ENCODE data around the gene PDIK1L. TPM values are rescaled to one million over a fixed set of nuclear protein-coding genes. Genes with fewer than 3 reads are reported as not detected.
A peak's percentile ranks its signal among the peaks of the same experiment; 100 is the strongest.

Gene PDIK1L
- polyA plus RNA-seq, 1 donor (not counting 4 experiments of a cell fraction or from before 2014, with no cell fraction given): 2.8 TPM

DNA sequence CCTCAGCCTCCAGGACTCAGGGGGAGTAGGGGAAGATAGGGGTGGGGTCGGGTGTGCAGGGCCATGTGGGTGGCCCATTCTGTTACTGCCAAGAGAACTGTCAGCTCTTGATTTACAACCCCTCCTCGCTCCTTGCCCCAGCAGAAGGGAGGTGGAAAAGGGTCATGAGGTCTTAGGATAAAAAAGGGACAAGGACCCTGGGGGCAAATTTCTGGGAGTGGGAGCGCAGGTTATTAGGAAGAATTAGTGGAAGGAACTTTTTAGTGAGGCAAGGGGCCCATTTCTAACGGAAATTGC, 48.1 kb downstream of the PDIK1L start:
- Histone ChIP-seq H3K9me3 (ENCODE audit: control insufficient read depth, low read depth, low read length) (no peaks in the 10 kb centered on the region), H3K4me1 (ENCODE audit: control insufficient read depth, extremely low read depth, insufficient read depth, low read length) (peaks cover 20% of the 10 kb centered on the region), H3K4me3 (ENCODE audit: control insufficient read depth in 2 of 3, extremely low read depth in 1 of 3, insufficient read depth in 2 of 3, low read depth in 1 of 3, low read length in 3 of 3) (no peak overlapping the region), H3K27ac (ENCODE audit: control insufficient read depth, insufficient read depth, low read length) (no peak overlapping the region), H4K20me1 (ENCODE audit: control insufficient read depth, extremely low read depth, insufficient read depth, low read length) (no peaks in the 10 kb centered on the region), H3K79me2 (ENCODE audit: control insufficient read depth, insufficient read depth, low read length) (no peaks in the 10 kb centered on the region), H3K36me3 (ENCODE audit: control insufficient read depth in 2 of 2, extremely low read depth in 1 of 2, insufficient read depth in 2 of 2, low read length in 2 of 2) (no peaks in the 10 kb centered on the region), H2AFZ (ENCODE audit: control insufficient read depth, low read length) (no peak overlapping the region), H3K9me1 (ENCODE audit: control insufficient read depth, extremely low read depth, insufficient read depth, low read length) (no peaks in the 10 kb centered on the region), H3K9ac (ENCODE audit: control insufficient read depth, extremely low read depth, insufficient read depth, low read length) (no peak overlapping the region), H3K27me3 (ENCODE audit: control insufficient read depth, extremely low read depth, insufficient read depth, low read length) (peaks cover 13% of the 10 kb centered on the region), H3K4me2 (ENCODE audit: control insufficient read depth, extremely low read depth, insufficient read depth, low read depth, low read length) (no peak overlapping the region)
- FAIRE-seq (no peak), DNase-seq (ENCODE audit: low read depth, low spot score) (no peak)
- dilution Hi-C loops (cut with MboI; ENCODE audit: extremely low pct_ligation_motif_present, low sequenced_read_pairs): no loop called here
- no peak for TF ChIP-seq EZH2 (IDR thresholded peaks at IDR 0.05; ENCODE audit: low read length)
- TF ChIP-seq, protein P1, sequence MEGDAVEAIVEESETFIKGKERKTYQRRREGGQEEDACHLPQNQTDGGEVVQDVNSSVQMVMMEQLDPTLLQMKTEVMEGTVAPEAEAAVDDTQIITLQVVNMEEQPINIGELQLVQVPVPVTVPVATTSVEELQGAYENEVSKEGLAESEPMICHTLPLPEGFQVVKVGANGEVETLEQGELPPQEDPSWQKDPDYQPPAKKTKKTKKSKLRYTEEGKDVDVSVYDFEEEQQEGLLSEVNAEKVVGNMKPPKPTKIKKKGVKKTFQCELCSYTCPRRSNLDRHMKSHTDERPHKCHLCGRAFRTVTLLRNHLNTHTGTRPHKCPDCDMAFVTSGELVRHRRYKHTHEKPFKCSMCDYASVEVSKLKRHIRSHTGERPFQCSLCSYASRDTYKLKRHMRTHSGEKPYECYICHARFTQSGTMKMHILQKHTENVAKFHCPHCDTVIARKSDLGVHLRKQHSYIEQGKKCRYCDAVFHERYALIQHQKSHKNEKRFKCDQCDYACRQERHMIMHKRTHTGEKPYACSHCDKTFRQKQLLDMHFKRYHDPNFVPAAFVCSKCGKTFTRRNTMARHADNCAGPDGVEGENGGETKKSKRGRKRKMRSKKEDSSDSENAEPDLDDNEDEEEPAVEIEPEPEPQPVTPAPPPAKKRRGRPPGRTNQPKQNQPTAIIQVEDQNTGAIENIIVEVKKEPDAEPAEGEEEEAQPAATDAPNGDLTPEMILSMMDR (optimal IDR thresholded peaks at IDR 0.05 in 1 of 3, IDR thresholded peaks at IDR 0.05 in 1 of 3, conservative IDR thresholded peaks at IDR 0.05 in 1 of 3; ENCODE audit: extremely low read depth in 1 of 3, insufficient read depth in 2 of 3, low read length in 3 of 3): no peak

DNA sequence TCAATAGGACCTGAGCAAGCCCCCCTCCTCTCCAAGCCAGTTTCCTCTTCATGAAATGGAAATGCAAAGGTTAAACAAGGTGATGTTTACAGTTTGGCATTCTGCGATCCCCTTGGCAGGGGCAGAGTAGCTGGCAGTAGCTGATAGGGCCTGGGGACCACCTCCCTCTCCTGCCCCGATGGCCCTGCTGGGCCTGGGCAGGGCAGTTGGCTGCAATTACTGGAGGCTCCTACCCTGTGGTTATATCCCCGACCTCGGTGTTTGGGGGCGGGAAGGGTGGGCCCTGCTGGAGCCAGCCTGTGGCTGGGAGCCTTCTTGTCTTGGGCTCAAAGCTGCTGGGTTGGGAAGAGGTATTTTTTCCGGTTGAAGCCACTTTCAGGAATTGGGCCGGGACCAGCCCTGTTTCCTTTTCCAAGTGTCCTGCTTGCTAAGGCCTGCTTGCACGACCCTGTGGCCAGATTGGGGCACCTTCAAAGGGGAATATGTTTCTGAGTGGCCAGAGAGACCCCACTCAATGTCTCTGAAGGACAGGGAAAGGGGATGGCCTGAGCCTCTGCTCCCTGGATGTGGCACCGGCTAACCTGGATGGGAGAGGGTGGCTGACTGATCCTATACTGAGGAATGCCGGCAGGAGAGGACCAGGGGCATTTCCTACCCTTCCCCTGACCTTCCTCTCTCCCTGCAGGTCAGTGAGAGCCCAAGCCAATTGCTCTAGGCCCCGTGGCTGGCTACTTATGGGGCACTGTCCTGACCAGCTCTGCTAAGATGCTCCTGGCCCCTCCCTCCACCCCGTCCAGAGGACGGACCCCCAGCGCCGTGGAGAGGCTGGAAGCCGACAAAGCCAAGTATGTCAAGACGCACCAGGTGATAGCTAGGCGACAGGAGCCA, 49.1 kb downstream of the PDIK1L start:
- no peak overlapping the region for H3K9ac ChIP-seq (ENCODE audit: control insufficient read depth, extremely low read depth, insufficient read depth, low read length)
- H3K27ac ChIP-seq (ENCODE audit: control insufficient read depth, insufficient read depth, low read length): no peak overlapping the region
- H4K20me1 ChIP-seq (ENCODE audit: control insufficient read depth, extremely low read depth, insufficient read depth, low read length): no peaks in the 10 kb centered on the region
- H3K36me3 ChIP-seq (ENCODE audit: control insufficient read depth in 2 of 2, extremely low read depth in 1 of 2, insufficient read depth in 2 of 2, low read length in 2 of 2): no peaks in the 10 kb centered on the region
- H3K9me3 ChIP-seq (ENCODE audit: control insufficient read depth, low read depth, low read length): no peaks in the 10 kb centered on the region
- H3K27me3 ChIP-seq (ENCODE audit: control insufficient read depth, extremely low read depth, insufficient read depth, low read length): peaks cover 13% of the 10 kb centered on the region
- peak overlapping the region; percentile 56 for H2AFZ ChIP-seq (ENCODE audit: control insufficient read depth, low read length)
- no peak overlapping the region for H3K4me2 ChIP-seq (ENCODE audit: control insufficient read depth, extremely low read depth, insufficient read depth, low read depth, low read length)
- dilution Hi-C loops (cut with MboI; ENCODE audit: extremely low pct_ligation_motif_present, low sequenced_read_pairs): no loop called here
- TF ChIP-seq EZH2 (IDR thresholded peaks at IDR 0.05; ENCODE audit: low read length): no peak
- TF ChIP-seq, protein P1 (optimal IDR thresholded peaks at IDR 0.05 in 1 of 3, IDR thresholded peaks at IDR 0.05 in 1 of 3, conservative IDR thresholded peaks at IDR 0.05 in 1 of 3; ENCODE audit: extremely low read depth in 1 of 3, insufficient read depth in 2 of 3, low read length in 3 of 3): no peak
- no peak for FAIRE-seq
- no peaks in the 10 kb centered on the region for H3K9me1 ChIP-seq (ENCODE audit: control insufficient read depth, extremely low read depth, insufficient read depth, low read length)
- no peak for DNase-seq (ENCODE audit: low read depth, low spot score)
- no peaks in the 10 kb centered on the region for H3K79me2 ChIP-seq (ENCODE audit: control insufficient read depth, insufficient read depth, low read length)
- H3K4me1 ChIP-seq (ENCODE audit: control insufficient read depth, extremely low read depth, insufficient read depth, low read length): peaks cover 20% of the 10 kb centered on the region
- H3K4me3 ChIP-seq (ENCODE audit: control insufficient read depth in 2 of 3, extremely low read depth in 1 of 3, insufficient read depth in 2 of 3, low read depth in 1 of 3, low read length in 3 of 3): no peak overlapping the region

Measured in keratinocyte (primary cell).